Stimulated activated CD8-positive, alpha-beta memory T cell treated with anti-CD3 and anti-CD28 coated beads, Interleukin-4, amount 100 ng/mL, for 24 hours (primary cell): Measurements from ENCODE around the gene TSHZ3.

Experiments used
- DNase-seq: peaks from one replicate; pipeline ENCODE4 v3.0.0-alpha.2; 2020; ENCODE audit warnings: low read depth

Gene TSHZ3

GRCh38 chr19:31337008-31337914, 12.0 kb downstream of the TSHZ3 start:
- no peak for DNase-seq

GRCh38 chr19:31335716-31336115, 13.5 kb downstream of the TSHZ3 start:
- no peak for DNase-seq

- DNase-seq = no peak
Observed at GRCh38 chr19:31334849-31335624, 14.2 kb downstream of the TSHZ3 start.

GRCh38 chr19:31334101-31334848, 15.0 kb downstream of the TSHZ3 start:
- DNase-seq = no peak

GRCh38 chr19:31332096-31332495, 17.1 kb downstream of the TSHZ3 start:
- DNase-seq = no peak

- no peak for DNase-seq
Observed at GRCh38 chr19:31331536-31331935, 17.7 kb downstream of the TSHZ3 start.

- no peak for DNase-seq
Observed at GRCh38 chr19:31330761-31331160, 18.5 kb downstream of the TSHZ3 start.

- DNase-seq = no peak
Observed at GRCh38 chr19:31330237-31330636, 19.0 kb downstream of the TSHZ3 start.

- no peak for DNase-seq
Observed at GRCh38 chr19:31329819-31330218, 19.4 kb downstream of the TSHZ3 start.

- no peak for DNase-seq
Observed at GRCh38 chr19:31328238-31328637, 21.0 kb downstream of the TSHZ3 start.

GRCh38 chr19:31326329-31327028, 22.8 kb downstream of the TSHZ3 start:
- no peak for DNase-seq

- DNase-seq = no peak
Observed at GRCh38 chr19:31325342-31325741, 23.9 kb downstream of the TSHZ3 start.

GRCh38 chr19:31319465-31319864, 29.8 kb downstream of the TSHZ3 start:
- no peak for DNase-seq

- DNase-seq = no peak
Observed at GRCh38 chr19:31318790-31319425, 30.3 kb downstream of the TSHZ3 start.

- DNase-seq = no peak
Observed at GRCh38 chr19:31317570-31317969, 31.7 kb downstream of the TSHZ3 start.

- DNase-seq = no peak
Observed at GRCh38 chr19:31317093-31317492, 32.1 kb downstream of the TSHZ3 start.

GRCh38 chr19:31316201-31316951, 32.9 kb downstream of the TSHZ3 start:
- no peak for DNase-seq

GRCh38 chr19:31315652-31316051, 33.6 kb downstream of the TSHZ3 start:
- no peak for DNase-seq

- DNase-seq = no peak
Observed at GRCh38 chr19:31314849-31315629, 34.2 kb downstream of the TSHZ3 start.

- DNase-seq = no peak
Observed at GRCh38 chr19:31314156-31314555, 35.1 kb downstream of the TSHZ3 start.
